DMS53 (cell line): ENCODE measurements around the gene KIF18B.
"Not testable (repeated sequence)": the region's sequence is repeated elsewhere in the genome, so short reads cannot be mapped to it uniquely, and the experiment has no call there.

Experiments
- DNase-seq: peaks from one replicate; lab custom pipeline; 2025; lab: John Stamatoyannopoulos, UW

The KIF18B gene

DNA sequence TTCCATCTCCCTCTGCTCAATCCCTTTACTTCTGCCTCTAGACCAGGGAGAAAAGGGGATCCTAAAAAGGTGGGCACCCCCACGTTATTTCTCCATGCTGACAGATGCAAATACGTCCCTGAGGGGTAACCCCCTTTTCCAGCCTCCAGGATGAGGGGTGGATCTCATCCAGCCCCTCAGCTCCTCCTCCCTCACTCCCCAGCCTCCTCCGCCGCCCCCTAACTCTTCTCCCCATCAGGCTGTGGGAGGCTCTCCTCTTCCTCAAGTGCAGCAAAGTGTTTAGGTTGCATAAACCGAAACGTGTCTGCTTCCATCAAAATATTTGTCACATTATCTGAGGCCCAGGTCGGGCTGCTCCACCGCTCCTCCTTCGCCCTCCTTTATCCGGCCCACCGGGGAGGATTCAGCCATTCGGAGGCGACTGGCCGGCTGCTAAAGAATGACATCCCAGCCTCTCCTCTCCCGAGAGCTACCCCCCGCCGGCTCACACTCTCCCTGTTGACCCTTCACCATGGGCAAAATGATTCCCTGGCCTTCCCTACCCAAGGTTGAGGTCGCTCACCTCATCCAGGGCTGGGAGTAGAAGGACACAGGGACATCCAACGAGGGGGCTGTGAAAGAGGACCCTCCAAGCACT is 21.7 kb upstream of the KIF18B start:
- DNase-seq = peak; percentile 32

DNA sequence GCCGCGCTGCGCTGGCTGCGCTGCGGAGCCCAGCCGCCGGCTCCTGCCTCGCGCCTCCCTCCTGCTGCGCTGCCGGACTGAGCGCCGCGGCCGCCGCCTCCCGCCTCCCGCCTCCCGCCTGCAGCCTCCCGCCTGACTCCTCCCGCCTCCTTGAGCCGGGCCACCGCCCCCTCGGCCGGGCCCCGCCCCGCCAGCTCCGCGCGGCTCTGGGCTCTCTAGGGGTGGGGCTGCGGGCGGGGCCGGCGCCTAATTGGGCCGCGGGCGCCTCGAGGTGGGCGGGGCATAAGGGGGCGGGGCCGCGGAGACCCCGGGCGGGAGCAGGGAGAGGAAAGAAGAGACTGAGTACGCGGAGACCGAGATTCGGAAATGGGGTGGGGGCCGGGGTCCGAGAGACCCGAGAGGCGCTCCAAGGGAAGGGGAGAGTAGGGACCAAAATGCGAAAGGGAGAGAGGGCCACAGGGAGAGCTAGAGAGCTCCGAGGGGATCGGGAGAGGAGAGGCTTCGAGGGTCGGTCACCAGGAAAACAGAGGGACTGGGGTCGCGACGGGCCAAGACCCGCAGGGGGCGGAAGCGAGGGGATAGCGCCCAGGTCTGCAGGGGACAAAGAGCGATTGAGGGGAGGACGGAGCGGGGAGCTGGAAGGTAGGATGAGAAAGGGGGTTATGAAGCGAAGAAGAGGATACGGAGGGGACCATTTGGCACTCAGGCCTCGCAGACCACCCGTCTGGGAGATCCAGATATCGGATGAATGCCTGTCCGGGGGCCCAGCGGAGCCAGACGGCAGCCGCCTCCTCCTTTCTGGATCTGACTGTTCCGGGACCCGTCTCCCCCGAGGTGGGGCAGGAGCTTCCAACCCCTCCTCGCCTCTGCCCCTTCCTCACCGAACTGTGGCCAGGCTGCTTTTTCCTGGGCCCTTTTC is 20.9 kb upstream of the KIF18B start, which contains the start of gene C1QL1:
TSS of gene C1QL1 (minus strand) at position 79 of the 919 bp plus-strand sequence. CDS start 255 bp downstream, outside the sequence.
- DNase-seq = peak; percentile 97

DNA sequence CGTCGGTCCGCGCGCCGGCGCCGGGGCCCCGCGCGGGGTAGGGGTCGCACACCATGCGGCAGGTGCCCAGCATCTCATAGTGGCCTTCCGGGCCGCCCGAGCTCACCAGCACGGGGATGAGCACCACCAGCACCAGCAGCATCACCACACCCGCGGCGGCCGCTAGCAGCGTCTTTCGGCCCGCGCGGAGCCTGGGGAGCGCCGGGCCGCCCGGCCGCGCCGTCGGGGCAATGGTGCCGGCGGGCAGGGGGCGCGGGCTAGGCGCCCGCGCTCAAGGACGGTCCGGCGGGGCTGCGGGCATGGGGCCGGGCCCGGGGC is 20.3 kb upstream of the KIF18B start:
- no peak for DNase-seq

DNA sequence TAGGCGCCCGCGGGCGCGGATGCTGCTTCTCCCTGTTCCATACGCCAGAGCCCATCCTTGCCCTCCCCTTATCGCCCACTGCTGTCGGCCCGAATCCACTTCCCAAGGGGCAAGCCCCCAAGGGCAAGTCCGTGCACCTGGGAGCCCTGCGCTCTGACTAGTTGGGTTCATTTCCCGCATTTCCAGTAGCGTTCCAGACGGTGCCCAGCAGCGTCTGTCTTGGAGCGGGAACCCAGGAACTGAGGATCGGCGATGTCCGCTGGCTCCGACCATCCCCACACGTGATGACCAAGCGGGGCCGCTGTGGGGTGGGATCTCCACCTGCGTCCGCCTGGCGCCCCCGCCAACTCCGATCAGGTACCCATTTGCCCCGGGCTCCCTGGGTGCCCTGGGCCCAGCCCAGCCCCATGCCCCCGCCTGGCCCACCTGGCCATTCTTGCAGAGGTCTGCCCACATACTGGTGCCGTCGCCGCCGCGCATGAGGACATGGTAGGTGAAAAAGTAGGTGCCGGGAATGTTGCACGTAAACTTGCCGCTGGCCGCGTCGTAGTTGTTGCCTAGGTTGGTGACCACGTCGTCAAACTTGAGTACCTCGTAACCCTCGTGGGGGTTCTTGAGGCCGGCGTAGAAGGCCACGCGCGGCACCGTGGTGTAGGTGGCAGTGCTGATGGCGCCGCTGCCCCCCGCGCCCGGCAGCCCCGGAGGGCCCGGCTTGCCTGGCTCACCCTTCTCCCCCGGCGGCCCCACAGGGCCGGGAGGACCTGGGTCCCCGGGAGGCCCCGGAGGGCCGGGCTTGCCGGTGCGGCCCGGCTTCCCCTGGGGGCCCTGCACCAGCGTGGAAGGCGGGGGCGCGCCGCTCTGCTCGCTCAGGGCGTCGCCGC is 19.7 kb upstream of the KIF18B start:
- DNase-seq = peak; percentile 46

GRCh38 chr17:44966348-44967025 is 18.9 kb upstream of the KIF18B start:
- DNase-seq = no peak

GRCh38 chr17:44965481-44966234 is 18.1 kb upstream of the KIF18B start:
- DNase-seq = no peak

DNA sequence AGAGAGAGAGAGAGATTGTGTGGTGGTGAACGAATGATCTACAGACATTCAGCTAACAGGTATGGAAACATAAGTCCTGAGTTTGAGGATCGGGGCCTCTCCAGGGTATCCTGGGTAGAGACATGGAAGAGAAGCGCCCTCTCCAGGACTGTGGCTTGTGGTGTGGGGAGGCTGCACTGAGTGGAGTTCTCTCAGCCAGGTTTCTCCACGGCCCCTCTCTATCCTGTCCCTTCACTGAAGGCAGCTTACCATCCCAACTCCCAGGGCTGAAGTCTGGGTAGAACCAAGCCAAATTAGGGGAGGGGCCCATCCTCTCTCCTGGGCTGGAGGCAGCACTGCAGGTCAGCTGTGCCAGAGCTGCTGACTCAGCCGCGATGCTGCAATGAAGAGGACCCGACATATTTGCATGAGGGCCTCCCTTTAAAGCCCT is 14.4 kb upstream of the KIF18B start:
- DNase-seq = peak; percentile 57

GRCh38 chr17:44960691-44961090 is 13.1 kb upstream of the KIF18B start:
- peak; percentile 61 for DNase-seq

DNA sequence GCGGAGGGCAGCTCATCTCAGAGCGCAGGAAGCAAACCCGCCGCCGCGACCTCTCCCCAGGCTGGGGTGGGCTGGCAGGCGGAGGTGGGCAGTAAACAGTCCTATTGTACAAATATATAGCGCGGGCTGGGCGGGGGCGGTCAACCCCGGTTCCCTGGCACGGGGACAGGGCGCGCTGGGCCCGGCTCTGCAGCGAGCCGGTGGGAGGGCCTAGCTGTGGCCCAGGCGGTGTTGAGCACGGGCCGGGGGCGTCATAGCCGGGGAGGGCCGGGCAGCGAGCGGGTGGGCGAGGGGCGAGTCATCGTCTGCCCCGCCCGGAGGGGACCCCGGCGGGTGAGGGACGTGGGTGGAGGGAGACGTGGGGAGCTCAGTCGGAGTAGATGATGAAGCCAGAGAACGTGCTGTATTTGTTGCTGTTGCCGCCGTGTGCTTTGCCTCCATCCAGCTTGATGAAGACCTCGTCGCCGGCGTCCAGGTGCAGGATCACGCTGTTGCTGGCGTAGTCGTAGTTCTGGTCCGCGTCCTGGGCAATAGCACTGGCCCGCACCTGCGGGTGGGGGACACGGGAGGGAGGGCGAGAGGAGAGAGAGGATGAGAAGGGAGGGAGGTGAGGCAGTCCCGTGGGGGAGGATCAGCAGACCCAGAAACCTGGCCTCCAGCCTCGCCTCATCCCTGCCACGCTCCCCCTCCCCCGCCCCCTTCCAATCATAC is 12.4 kb upstream of the KIF18B start:
- DNase-seq = peak; percentile 66

- DNase-seq = no peak
Observed at GRCh38 chr17:44956998-44957981, 9.7 kb upstream of the KIF18B start.

DNA sequence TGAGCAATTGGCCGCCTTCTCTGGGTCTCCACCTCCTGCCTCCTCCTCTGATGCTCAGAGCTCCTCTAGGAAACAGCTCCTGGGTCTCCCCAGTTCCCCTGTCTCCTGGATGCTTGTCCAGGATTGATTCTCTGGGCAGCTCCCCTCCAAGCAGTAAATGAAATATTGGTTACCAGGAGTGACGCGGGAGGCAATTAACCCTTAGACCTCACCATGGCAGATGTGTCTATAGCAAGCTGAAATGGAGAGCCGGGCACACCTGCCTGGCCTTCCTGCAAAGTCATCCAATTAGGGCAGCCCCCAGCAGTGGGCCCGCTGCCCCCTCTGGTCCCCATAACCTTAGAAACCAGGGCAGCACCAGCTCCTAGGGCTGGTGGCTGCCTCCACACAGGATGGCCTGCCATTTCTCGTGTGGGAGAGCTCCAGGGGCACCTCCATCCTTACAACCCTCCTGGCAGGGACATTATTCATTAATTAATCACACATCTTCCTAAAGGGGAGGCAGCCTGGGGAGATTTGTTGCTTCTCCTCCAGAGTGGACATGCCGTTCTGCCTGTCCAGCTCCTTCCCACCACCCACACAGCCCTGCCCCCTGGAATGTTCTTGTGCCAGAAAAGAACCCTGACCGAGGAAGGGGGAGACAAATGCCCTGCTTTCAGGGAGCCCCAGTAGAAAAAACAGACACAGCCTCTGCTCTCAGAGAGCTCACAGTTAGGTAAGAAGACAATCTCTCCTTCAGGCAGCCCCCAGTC is 8.3 kb upstream of the KIF18B start:
- DNase-seq = no peak

DNA sequence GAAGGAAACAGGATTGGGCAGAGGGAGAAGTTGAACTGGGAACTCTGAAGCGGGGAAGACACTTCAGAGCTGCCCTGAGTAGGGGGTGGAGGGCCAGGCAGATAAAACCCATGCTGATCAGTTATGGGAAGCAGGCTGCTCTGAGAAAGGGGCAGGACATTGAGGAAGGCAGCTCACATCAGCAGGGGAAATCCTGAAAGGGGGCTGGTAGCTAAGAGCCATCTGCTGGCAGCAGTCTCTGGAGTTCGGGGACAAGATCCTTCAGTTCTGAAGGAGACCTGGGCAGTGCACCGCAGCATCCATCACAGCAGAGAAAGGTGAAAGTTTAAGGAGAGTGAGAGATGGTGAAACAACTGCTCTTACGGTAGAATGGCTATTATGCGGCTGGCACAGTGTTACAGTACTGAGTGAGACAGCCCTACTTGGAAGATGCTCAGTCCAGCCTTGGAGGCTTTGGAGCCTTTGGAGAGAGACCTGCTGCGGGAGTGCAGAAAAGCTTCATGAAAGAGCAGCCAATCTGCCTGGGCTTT is 5.4 kb upstream of the KIF18B start:
- DNase-seq = no peak

GRCh38 chr17:44948315-44948795 is 782 bp upstream of the KIF18B start:
- DNase-seq = no peak

DNA sequence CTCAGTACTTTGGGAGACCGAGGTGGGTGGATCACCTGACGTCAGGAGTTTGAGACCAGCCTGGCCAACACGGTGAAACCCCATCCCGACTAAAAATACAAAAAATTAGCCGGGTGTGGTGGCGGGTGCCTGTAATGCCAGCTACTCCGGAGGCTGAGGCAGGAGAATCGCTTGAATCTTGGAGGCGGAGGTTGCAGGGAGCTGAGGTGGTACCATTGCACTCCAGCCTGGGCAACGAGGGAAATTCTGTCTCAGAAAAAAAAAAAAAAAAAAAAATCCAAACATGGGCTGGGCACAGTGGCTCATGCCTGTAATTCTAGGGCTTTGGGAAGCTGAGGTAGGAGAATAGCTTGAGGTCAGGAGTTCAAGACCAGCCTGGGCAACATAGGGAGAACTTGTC is 1.9 kb downstream of the KIF18B start:
- not testable (repeated sequence) for DNase-seq

- no peak for DNase-seq
Observed at GRCh38 chr17:44942456-44942855, 5.1 kb downstream of the KIF18B start.

GRCh38 chr17:44941712-44942331 is 5.8 kb downstream of the KIF18B start:
- no peak for DNase-seq

GRCh38 chr17:44940768-44941167 is 6.8 kb downstream of the KIF18B start:
- no peak for DNase-seq
